Measurements from ENCODE around the gene EVA1A. TPM values are rescaled to one million over a fixed set of nuclear protein-coding genes. Genes with fewer than 3 reads are reported as not detected.

The EVA1A gene
- total RNA-seq, 4 donors from 2014 or later, result 0.16 to 2.4 (median 0.82) TPM

DNA sequence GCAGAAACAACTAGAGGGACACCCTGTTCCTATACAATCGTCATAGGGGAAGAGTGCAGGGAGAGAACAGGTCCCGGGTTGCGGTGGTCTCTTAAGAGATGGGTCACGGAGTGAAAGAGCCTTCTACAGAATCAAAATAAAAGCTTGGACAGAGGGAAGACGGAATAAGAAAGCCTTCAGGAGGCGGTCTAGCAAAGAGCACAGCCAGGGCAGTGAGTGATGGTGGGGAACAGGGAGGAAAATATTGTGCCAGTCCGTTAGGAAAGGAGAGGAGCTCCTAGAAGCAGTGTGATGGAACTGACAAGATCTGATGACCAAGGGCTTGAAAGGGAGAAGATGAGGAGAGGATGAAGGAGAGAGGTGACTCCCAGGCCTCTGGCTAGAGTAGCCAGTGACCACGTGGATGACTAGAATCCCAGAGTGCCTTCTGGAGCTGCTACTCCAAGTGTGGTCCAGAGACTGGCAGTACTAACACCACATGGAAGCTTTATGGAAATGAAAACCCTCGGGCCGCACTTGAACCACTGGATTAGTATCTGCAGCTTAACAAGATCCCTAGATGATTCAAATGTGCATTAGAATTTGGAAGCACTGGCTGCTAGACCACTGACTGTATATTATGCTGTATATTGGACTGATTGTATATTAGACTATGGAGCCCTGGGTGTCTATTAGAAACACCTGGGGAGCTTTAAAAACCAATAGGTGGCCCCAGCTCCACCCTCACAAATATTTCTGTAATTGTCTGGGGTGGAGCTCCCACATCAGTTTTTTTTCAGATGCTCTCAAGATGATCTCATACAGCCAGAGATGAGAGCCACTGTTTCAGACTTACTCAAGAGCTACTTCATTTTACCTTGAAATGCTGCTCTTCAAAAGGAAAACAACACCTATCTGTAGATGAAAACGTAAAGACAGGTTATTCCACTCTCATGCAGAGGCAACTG lies 1.1 kb upstream of the EVA1A start:
- in situ Hi-C loops (cut with MboI; ENCODE audit: low sequenced_read_pairs in 4 of 4) (no loop called here), intact Hi-C loops (cut with DNase I; ENCODE audit: low total_unique reads) (no loop called here)
- no peak overlapping the region for H3K27ac ChIP-seq
- H3K4me3 ChIP-seq, result peak overlapping the region in 1 of 4 donors; percentile 53
- ATAC-seq (no peak), DNase-seq (no peak)
- H3K4me1 ChIP-seq, result peaks cover 3 to 6% of the 10 kb centered on the region in 2 donors
- H3K9me3 ChIP-seq, result no peaks in the 10 kb centered on the region
- H3K36me3 ChIP-seq, result no peaks in the 10 kb centered on the region
- TF ChIP-seq POLR2A (IDR thresholded peaks at IDR 0.05), result no peak
- TF ChIP-seq, protein P1, sequence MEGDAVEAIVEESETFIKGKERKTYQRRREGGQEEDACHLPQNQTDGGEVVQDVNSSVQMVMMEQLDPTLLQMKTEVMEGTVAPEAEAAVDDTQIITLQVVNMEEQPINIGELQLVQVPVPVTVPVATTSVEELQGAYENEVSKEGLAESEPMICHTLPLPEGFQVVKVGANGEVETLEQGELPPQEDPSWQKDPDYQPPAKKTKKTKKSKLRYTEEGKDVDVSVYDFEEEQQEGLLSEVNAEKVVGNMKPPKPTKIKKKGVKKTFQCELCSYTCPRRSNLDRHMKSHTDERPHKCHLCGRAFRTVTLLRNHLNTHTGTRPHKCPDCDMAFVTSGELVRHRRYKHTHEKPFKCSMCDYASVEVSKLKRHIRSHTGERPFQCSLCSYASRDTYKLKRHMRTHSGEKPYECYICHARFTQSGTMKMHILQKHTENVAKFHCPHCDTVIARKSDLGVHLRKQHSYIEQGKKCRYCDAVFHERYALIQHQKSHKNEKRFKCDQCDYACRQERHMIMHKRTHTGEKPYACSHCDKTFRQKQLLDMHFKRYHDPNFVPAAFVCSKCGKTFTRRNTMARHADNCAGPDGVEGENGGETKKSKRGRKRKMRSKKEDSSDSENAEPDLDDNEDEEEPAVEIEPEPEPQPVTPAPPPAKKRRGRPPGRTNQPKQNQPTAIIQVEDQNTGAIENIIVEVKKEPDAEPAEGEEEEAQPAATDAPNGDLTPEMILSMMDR (IDR thresholded peaks at IDR 0.05 in 4 of 5, conservative IDR thresholded peaks at IDR 0.05 in 1 of 5), result no peak
- H3K27me3 ChIP-seq, result peaks cover 0 to 14% (median 3%) of the 10 kb centered on the region in 3 donors

DNA sequence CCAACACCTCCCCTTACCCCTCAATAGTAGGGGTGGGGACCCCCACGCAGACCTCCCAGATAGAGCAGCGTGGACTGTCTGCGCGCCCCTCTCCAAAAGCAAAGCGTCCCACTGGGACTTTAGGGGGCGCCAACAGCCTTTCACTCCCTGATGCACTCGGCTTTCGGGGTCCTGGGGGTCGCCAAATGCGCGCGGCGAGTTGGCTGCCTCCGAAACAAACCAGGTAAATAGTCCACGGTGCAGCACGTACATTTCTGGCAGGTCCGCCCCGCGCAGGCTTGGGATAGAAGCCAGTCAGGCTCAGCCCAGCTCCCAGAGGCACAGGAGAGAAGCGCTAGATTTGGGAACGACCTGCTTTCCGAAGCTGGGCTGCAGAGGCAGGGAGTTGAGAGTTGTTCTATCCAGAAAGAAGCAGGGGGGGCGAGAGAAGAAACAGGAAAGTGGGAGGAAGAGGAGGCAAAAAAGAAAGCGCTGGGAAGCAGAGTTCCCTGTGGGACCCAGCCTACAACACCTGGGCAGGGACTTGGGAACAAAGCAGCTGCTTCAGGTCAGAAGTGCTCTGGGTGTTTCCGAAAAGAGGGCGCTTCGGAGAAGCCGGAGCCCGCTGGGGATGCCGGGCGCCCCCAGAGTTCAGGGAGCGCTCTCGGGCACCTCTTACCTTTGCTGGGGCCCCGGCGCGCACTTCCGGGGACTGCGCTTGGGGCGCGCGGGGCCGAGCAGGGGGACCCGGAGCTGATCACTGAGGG lies 544 bp downstream of the EVA1A start:
- peak overlapping the region; percentile 53 to 61 (median 57) for H3K4me3 ChIP-seq
- no peak for TF ChIP-seq POLR2A (IDR thresholded peaks at IDR 0.05)
- TF ChIP-seq, protein P1 (IDR thresholded peaks at IDR 0.05 in 4 of 5, conservative IDR thresholded peaks at IDR 0.05 in 1 of 5), result no peak
- H3K27ac ChIP-seq, result peak overlapping the region in 2 of 4 donors; percentile 46 to 60
- no peaks in the 10 kb centered on the region for H3K36me3 ChIP-seq
- H3K9me3 ChIP-seq, result no peaks in the 10 kb centered on the region
- peaks cover 3 to 6% of the 10 kb centered on the region in 2 donors for H3K4me1 ChIP-seq
- ATAC-seq (no peak), DNase-seq (no peak)
- peaks cover 0 to 14% (median 3%) of the 10 kb centered on the region in 3 donors for H3K27me3 ChIP-seq
- in situ Hi-C loops (cut with MboI; ENCODE audit: low sequenced_read_pairs in 4 of 4) (no loop called here), intact Hi-C loops (cut with DNase I; ENCODE audit: low total_unique reads) (no loop called here)

DNA sequence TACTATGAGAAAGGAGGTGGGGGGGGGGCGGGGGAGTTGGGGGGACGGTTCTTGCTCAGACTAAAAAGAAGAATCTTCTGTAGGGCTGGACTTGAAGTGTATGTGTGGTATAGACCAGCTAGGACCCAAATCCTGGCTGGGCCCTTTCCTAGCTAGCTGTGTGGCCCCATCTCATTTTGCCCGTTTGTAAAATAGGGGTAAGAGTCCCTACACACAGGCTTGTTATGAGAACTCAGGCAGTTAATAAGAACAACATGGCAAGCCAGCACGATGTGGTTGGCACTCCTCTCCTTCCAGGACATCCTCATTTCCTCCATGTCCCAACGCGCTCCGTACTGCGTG lies 1.1 kb downstream of the EVA1A start:
- in situ Hi-C loops (cut with MboI; ENCODE audit: low sequenced_read_pairs in 4 of 4), result no loop called here
- Histone ChIP-seq H3K4me1 (peaks cover 3 to 6% of the 10 kb centered on the region in 2 donors), H3K4me3 (peak overlapping the region in 3 of 4 donors; percentile 56 to 61 (median 58)), H3K9me3 (no peaks in the 10 kb centered on the region), H3K27me3 (peaks cover 0 to 14% (median 3%) of the 10 kb centered on the region in 3 donors), H3K27ac (no peak overlapping the region), H3K36me3 (no peaks in the 10 kb centered on the region)
- no peak for TF ChIP-seq POLR2A (IDR thresholded peaks at IDR 0.05)
- TF ChIP-seq, protein P1 (IDR thresholded peaks at IDR 0.05 in 4 of 5, conservative IDR thresholded peaks at IDR 0.05 in 1 of 5), result no peak
- ATAC-seq, result no peak
- no peak for DNase-seq
- intact Hi-C loops (cut with DNase I; ENCODE audit: low total_unique reads), result no loop called here

DNA sequence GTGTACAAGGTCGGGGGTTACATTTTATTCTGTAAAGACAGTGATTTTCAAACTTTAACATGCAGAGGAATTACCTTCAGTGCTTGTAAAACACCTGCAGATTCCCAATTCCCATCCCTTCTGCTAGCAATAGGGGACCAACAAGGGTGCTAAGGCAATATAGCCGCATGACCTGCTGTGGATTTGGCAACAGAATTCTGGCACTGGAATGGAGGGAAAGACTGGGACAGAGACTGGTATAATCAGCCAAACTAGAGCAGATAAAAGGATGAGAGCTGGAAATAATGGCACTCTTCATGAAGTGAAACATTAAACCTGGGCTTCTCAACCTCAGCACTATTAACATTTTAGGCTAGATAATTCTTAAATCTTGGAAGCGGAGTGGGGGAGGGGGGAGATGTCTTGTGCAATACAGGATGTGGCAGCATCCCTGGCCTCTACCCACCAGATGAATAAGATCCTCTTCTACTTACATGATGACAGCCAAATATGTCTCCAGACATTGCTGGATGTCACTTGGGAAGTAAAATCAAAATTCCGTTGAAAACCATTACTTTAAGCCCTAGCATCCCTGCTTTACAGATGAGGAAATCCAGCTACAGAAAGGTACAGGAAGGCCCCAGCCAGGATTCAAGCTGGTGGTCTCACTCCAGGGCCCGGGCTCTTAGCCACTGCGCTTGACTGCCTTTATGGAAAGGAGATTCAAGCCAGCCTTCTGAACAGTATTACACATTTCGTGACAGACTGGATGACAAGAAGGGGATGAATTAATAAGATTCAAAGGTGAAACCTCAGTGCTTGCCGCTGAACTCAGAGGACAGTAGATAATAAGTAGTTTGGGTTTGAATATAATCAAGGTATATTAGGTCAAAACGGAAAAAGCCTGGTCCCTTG lies 1.7 kb downstream of the EVA1A start:
- no peak overlapping the region for H3K27ac ChIP-seq
- H3K27me3 ChIP-seq, result peaks cover 0 to 14% (median 3%) of the 10 kb centered on the region in 3 donors
- no peaks in the 10 kb centered on the region for H3K9me3 ChIP-seq
- TF ChIP-seq, protein P1 (IDR thresholded peaks at IDR 0.05 in 4 of 5, conservative IDR thresholded peaks at IDR 0.05 in 1 of 5), result no peak
- TF ChIP-seq POLR2A (IDR thresholded peaks at IDR 0.05), result no peak
- no peak for ATAC-seq
- no peaks in the 10 kb centered on the region for H3K36me3 ChIP-seq
- in situ Hi-C loops (cut with MboI; ENCODE audit: low sequenced_read_pairs in 4 of 4) (no loop called here), intact Hi-C loops (cut with DNase I; ENCODE audit: low total_unique reads) (no loop called here)
- no peak overlapping the region for H3K4me3 ChIP-seq
- DNase-seq, result no peak
- peaks cover 3 to 6% of the 10 kb centered on the region in 2 donors for H3K4me1 ChIP-seq
